Stimulated activated CD8-positive, alpha-beta memory T cell treated with anti-CD3 and anti-CD28 coated beads, Interleukin-7, amount 100 ng/mL, for 1 hour (primary cell): ENCODE data around the gene KRTCAP2.

Experiments used
- DNase-seq, 2 donors: peaks; one replicate each; pipeline ENCODE4 v3.0.0-alpha.2; 2020; ENCODE audit warnings: low read depth in 2 of 2

The KRTCAP2 gene

GRCh38 chr1:155134322-155134721 lies 38.8 kb downstream of the KRTCAP2 start:
- DNase-seq: no peak

GRCh38 chr1:155133799-155134281 lies 39.3 kb downstream of the KRTCAP2 start:
- DNase-seq: no peak

GRCh38 chr1:155131856-155132255 lies 41.2 kb downstream of the KRTCAP2 start:
- DNase-seq: no peak

GRCh38 chr1:155131285-155131684 lies 41.8 kb downstream of the KRTCAP2 start:
- DNase-seq: no peak

- DNase-seq: no peak
Observed at GRCh38 chr1:155130272-155131006, 42.7 kb downstream of the KRTCAP2 start.

DNA sequence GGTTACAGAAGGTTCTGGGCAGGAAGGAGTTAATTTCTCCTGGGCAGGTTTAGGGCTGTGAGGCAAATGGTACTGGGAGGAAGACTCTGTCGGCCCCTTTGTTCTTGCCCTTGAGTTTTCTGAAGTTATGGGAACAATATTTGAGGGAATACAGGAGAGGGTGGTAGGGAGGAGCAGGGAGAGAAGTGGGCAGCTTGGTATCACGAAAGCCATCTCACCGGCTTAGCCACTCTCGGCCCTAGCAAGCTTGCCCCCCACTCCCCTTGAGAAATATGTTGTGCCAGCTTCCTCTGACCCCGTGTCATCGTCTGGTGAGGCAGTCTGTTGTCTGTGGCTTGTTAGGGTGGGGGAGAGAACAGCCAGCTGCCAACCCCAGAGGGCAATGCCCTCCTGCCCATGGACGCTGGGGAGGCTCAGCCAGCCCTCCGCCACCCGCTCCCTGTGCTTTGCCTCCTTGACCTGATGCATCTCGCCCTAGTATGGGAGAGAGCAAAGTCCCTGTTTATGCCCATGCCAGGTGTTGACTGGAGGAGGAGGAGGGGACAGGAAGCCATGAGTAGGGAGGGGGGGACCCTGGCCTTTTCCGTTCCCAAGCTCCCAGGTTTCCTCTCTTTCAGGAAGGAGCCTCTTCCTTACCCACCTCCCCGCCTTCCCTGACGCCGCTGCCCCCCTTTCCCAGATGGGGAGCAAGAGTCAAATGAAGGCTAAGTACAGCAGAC lies 44.2 kb downstream of the KRTCAP2 start:
- DNase-seq: no peak

DNA sequence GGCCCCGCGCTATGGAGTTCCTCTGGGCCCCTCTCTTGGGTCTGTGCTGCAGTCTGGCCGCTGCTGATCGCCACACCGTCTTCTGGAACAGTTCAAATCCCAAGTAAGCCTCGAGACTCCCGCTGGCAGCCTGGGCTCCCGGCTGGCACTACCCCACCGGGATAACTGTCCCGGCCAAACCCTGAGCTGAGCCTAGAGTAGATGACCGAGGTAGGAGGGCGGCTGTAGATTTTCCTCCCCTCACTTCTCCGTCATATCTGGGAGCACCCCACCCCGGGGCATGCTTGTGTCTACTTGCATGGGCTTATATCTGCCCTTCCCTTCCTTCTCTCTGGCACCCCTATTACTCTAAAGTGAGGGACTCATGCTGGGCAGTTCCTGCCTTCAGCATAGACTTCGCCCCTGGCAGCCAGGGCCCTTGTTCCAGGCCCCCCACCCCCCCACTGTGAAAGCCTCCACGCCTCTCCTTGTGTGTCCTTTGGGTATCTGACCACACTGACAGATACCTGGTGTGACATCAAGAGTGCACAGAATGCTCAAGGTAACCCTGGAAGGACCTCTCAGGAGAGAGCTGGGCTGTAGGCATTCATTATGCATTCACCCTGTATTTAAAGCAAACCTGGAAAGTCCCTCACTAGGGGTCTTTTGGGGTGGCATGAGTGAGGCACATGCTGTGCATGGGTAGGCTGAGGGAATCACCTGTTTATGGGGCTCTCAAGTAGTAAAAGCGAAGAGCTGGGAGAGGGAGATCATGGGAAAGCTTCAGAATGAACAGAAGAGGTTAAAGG lies 44.9 kb downstream of the KRTCAP2 start:
- DNase-seq: no peak

- DNase-seq: no peak
Observed at GRCh38 chr1:155127105-155127966, 45.8 kb downstream of the KRTCAP2 start, which contains the start of gene EFNA1. TSS of gene EFNA1 (plus strand) at chr1:155127876. CDS start at chr1:155127978, 102 bp downstream.

DNA sequence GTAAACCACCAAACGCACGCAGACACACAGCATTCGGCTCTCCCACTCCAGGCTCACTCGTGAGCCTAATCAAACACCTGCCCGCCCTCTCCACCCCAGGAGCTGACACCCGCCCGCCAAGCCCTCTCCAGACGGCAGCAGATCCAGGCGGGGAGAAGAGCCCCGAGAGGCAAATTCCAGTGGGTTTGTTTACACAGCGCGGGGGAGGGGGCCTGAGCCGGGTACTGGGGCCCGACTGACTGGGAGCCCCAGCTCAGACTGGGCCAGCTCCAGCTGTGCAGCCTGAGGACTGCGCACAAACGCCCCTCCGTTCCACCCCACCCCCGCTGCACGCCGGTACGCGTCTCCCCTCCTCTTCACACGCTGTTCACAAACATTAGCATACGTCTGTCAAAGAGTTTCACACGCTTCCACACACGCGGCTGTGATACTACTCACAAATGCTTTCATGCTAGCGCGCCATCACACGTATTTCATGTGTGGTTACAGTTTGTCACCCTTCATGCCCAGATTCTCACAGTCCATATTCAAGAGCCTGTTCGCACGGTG lies 46.5 kb downstream of the KRTCAP2 start:
- DNase-seq: no peak

DNA sequence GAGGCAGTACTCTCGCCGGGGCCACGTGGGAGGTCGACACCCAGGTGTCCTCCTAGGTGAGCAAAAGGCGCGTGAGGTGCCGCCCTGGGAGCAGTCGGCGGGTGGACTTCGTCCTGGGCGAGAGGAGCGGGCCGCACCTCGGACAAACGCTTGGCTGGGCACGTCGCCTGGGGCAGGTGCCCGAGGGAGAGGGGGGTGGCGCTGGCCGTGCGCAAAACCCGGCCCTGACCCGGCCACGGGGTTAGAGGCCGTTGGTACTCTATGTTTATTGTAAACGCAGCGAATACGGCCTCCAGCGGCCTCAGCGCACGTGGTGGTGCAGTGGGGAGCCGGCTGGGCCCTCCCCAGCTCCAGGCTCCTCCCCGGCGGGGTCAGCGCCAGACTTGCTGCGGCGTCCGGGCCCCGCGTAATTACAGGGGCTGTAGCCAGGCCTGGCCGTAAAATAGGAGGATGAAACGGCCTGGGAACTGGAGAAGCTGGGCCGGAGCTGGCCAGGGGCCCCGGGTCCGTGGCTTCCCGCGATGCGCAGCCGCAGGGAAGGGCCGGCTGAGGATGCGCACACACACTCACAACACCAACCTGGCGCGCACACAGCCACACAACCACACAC lies 47.1 kb downstream of the KRTCAP2 start:
- no peak for DNase-seq

- DNase-seq: no peak
Observed at GRCh38 chr1:155125511-155125945, 47.6 kb downstream of the KRTCAP2 start.

GRCh38 chr1:155124503-155125463 lies 48.3 kb downstream of the KRTCAP2 start:
- no peak for DNase-seq

GRCh38 chr1:155123801-155124200 lies 49.3 kb downstream of the KRTCAP2 start:
- DNase-seq: no peak

DNA sequence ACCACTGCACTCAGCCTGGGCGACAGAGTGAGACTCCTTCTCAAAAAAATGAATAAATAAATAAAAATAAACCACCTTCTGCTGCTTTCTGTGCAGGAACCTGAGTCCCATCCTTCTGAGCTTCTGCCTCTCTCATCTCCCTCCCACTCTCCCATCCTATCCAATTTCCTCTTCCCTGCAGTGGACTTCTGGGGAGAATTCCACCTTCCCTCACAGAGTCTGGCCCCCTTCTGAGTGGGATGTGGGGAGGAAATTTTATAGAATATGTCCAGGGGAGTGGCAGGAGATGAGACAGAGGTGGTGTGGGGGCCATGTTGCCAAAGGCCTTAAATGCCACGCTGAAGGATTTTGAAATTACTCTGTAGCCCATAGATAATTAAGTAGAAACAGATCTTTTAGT lies 50.8 kb downstream of the KRTCAP2 start:
- DNase-seq: no peak

- no peak for DNase-seq
Observed at GRCh38 chr1:155121249-155121648, 51.9 kb downstream of the KRTCAP2 start.

- no peak for DNase-seq
Observed at GRCh38 chr1:155120253-155120652, 52.9 kb downstream of the KRTCAP2 start.
